T47D (cell line): Measurements from ENCODE around the gene ALB.

Experiments used
- DNase-seq, 2 experiments: peaks; one replicate each; pipeline versions ENCODE4 v3.0.0 to v3.0.0-alpha.2; 2011 to 2012; ENCODE audit warnings: low read depth in 1 of 2, low spot score in 1 of 2
- JUND ChIP-seq: IDR thresholded peaks from 2 replicates; pipeline ENCODE4 v1.6.1; 2012; ENCODE audit warnings: low read depth
- in situ Hi-C: cut with HindIII; loops from 2 replicates; pipeline ENCODE4 v1.10.0; 2016; ENCODE audit warnings: low sequenced_read_pairs, low pct_unique_long_range_greater_than_20kb

ALB gene

GRCh38 chr4:73451404-73451803 lies 47.3 kb downstream of the ALB start:
- in situ Hi-C loops, result no loop called here
- TF ChIP-seq JUND, result no peak
- DNase-seq, result no peak

DNA sequence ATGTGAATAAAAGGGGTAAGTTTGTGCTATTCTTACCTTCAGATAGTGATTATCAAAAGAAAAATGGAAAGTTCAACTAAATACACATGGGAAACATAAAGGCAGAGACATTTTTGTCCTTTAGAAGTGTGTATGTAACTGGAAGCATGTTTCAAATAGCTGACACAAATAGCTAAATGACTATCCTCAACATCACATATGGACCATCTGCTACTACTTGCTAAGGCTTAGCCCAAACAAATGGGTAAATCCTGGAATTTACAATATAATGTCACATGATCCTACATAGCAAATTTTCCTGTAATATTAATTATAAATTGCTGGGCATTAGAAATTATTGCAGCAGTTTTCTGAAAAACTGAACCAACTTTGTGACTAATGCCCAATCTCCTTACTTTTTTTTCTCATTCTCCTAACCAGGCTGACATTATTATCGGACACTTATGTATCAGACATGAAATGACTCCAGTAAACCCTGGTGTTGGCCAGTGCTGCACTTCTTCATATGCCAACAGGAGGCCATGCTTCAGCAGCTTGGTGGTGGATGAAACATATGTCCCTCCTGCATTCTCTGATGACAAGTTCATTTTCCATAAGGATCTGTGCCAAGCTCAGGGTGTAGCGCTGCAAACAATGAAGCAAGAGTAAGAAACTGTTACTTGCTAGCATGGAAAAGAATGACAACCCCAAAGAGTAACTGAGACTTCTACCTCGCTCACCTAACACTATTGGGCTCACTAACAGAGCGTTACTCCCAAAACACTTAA lies 48.1 kb downstream of the ALB start:
- DNase-seq, result no peak
- in situ Hi-C loops, result no loop called here
- no peak for TF ChIP-seq JUND

GRCh38 chr4:73452953-73453700 lies 49.0 kb downstream of the ALB start:
- TF ChIP-seq JUND, result no peak
- DNase-seq, result no peak
- in situ Hi-C loops, result no loop called here

GRCh38 chr4:73453701-73454005 lies 49.6 kb downstream of the ALB start:
- in situ Hi-C loops, result no loop called here
- DNase-seq, result no peak
- TF ChIP-seq JUND, result no peak

DNA sequence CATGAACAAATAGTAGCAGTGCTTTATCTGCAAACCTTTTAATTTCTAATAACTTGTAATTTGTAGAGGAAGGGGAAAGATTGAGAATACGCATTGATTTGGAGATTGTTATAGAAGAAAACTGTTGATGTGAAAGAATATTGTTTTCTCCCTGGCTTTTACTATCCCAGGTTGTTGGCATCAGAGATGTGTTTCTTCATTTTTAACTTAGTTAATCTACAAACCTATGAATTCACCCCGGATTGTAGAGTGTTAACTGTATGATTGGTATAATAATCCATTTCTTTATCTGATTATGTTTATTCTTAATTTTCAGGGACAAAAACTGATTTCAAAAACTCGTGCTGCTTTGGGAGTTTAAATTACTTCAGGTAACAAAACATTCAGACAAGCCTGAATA lies 50.8 kb downstream of the ALB start:
- in situ Hi-C loops, result no loop called here
- no peak for TF ChIP-seq JUND
- no peak for DNase-seq

- no peak for TF ChIP-seq JUND
- in situ Hi-C loops, result no loop called here
- DNase-seq, result no peak
Observed at GRCh38 chr4:73456177-73457022, 52.3 kb downstream of the ALB start.

DNA sequence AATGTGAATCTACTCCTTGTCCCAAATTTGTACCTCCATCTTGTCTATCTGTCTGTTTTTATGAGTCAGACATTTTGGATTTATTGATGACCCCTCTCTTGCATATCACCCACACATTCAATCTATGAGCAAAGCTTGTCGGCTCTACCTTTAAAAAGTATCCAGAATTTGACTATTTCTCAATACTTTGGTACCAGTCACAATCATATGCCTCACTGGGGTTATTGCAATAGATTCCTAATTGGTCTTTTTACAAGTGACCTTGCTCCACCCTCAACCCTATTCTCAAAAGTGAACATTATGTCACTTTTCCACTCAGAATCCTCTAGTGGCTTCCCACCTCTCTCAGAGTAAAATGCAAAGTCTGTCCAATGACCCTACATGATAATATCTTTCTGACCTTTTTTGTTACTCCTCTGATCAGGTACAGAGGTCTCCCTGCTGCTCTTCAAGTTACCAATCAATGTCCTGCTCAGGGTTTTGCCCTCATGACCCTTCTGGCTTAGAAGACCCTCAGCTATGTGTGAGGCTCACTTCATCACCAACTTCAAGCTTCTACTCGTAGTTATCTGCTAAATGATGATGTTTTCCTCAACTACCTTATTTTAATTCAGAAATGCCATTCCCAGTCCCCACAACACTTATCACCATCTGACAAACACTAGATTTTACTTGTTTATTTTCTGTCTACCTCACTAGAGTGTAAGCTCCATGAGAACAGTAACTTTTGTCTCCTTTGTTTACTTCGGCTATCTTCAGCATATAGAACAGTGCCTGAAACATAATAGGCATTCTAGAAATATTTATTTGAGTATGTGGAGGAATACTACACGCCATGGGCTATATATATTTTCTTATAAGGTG lies 54.3 kb downstream of the ALB start:
- no peak for TF ChIP-seq JUND
- in situ Hi-C loops, result no loop called here
- DNase-seq, result no peak

DNA sequence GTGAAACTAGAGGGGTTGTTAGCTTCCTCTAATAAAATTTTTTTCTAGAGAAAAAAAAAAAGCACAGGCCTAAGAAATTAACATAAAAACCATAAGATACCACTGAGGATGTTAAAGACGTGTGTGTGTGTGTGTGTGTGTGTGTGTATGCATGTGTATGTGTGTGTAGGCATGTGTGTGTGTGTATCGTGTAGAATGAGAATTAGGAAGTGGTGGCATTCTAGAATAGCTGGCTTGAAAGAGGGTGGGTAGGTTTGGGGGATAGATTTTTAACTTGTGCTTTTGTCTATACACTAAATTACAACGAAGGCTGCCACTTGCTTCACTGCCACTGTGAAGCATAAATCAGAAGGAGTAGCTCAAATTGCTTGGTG lies 54.9 kb downstream of the ALB start:
- DNase-seq, result no peak
- TF ChIP-seq JUND, result no peak
- in situ Hi-C loops, result no loop called here

DNA sequence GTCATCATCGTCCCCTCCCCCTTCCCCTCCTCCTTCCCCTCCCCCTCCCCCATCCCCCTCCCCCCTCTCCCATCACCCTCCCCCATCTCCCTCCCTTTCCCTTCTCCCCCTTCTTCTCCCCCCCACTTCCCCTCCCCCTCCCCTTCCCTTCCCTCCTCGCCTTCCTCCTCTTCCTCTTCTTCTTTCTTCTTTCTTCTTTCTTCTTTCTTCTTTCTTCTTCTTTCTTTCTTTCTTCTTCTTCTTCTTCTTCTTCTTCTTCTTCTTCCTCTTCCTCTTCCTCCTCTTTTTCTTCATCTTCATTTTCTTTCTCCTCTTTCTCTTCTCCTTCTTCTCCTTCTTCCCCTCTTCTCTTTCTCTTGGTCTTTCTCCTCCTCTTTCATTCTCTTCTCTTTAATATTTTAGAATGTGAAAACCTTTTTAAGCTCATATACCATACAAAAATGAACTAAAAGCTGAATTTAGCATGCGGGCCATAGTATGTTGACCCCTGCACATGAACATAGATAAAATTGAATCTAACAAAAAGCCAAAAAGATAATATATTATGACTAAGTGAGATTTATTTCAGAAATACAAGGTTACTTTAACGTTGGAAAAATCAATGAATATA lies 56.9 kb downstream of the ALB start:
- DNase-seq, result no peak
- no peak for TF ChIP-seq JUND
- in situ Hi-C loops, result no loop called here

DNA sequence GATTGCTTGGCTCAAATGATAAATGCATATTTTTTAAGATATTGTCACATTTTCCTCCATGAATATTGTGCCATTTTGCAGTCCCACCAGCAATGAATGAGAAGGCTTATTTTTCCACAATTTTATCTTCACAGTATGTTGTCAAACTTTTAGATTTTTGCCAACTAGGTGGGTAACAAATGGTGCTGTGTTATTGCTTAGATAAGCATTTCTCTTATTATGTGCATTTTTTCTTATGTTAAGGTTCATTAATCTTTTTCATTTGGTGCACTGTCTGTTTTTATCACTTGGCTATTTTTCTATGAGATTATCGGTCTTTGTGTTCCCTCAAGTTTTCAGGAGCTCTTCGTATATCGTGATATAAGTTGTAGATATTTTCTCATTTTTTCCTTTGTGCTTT lies 64.1 kb downstream of the ALB start:
- in situ Hi-C loops, result no loop called here
- no peak for TF ChIP-seq JUND
- DNase-seq, result no peak

- no peak for DNase-seq
- TF ChIP-seq JUND, result no peak
- in situ Hi-C loops, result no loop called here
Observed at GRCh38 chr4:73470728-73471127, 66.6 kb downstream of the ALB start.
